Measurements from ENCODE around the gene LPCAT4. TPM values are rescaled to one million over a fixed set of nuclear protein-coding genes. Genes with fewer than 3 reads are reported as not detected.

The LPCAT4 gene
- total and polyA plus RNA-seq, 9 of the 15 experiments (the other 6 are each of a cell fraction or from before 2014, with no cell fraction given), result 7.3 to 34.3 (median 14.4) TPM

GRCh38 chr15:34342737-34343575, 24.0 kb downstream of the LPCAT4 start, which contains the start of the genes NOP10 and NUTM1 (continued):
- TF ChIP-seq RFX1 (IDR thresholded peaks at IDR 0.05) (no peak), NCOA4 (IDR thresholded peaks at IDR 0.05; ENCODE audit: partially characterized antibody) (no peak), RREB1 (CRISPR knock-in tag; IDR thresholded peaks at IDR 0.05) (no peak), ZNF764 (CRISPR knock-in tag; IDR thresholded peaks at IDR 0.05; ENCODE audit: low read depth) (no peak), TEAD4 (IDR thresholded peaks at IDR 0.05; ENCODE audit: low read length) (peak; percentile 63; the same call in 1 of the 2 replicates), TEAD4 (CRISPR knock-in tag; IDR thresholded peaks at IDR 0.05; ENCODE audit: borderline replicate concordance) (no peak), HIVEP1 (CRISPR knock-in tag; IDR thresholded peaks at IDR 0.05) (no peak), SMAD1 (IDR thresholded peaks at IDR 0.05; ENCODE audit: low read depth, low read length, partially characterized antibody) (peak; percentile 37), ZNF449 (CRISPR knock-in tag; IDR thresholded peaks at IDR 0.05) (no peak), ARID3A (IDR thresholded peaks at IDR 0.05; ENCODE audit: borderline replicate concordance, low read depth, low read length) (no peak), ZNF175 (CRISPR knock-in tag; IDR thresholded peaks at IDR 0.05; ENCODE audit: low read depth) (no peak), ADNP (tag; IDR thresholded peaks at IDR 0.05) (peak; percentile 90), CHAMP1 (IDR thresholded peaks at IDR 0.05) (peak; percentile 82), RBM22 (IDR thresholded peaks at IDR 0.05; ENCODE audit: low read depth, low read length, poor library complexity, severe bottlenecking) (no peak), NR2C1 (IDR thresholded peaks at IDR 0.05) (peak; percentile 57), NR2C1 (tag; IDR thresholded peaks at IDR 0.05) (peak; percentile 72)

All from K562 (cell line).